Neural progenitor cell (in vitro differentiated cells): Measurements from ENCODE around the gene ASL.

ENCODE experiments used
- CTCF ChIP-seq: fragments of 200-600 bp; sonication (generic); IDR thresholded peaks from 2 replicates; pipeline ENCODE4 v1.5.1; 2017; ENCODE audit warnings: antibody characterized with exemption, mild to moderate bottlenecking
- EZH2 ChIP-seq: fragments of 200-600 bp; sonication (generic); IDR thresholded peaks from 2 replicates; pipeline ENCODE4 v1.6.1; 2017; ENCODE audit warnings: antibody characterized with exemption, mild to moderate bottlenecking, moderate library complexity

DNA sequence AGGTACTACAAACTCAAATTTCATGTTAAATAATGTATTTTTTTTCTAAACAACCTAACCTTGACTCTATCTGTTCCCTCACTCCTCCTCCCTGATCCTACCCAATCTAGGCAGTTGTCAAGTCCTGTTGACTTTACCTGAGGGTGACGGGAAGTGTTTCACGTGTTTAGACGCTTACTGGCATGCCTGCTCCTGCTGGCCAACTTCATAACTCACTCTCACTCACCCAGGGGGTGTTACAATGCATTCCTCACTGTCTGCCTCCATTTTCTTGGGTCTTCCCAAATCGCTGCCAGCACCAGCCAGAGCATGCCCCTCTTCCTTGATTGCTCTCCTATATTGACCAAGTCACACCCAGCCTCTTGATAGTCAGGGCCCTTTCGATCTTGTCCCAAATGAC lies 67.4 kb downstream of the ASL start:
- TF ChIP-seq CTCF (no peak), EZH2 (no peak)
